Motor neuron (in vitro differentiated cells): ENCODE results near the gene FRMD5. TPM values are rescaled to one million over a fixed set of nuclear protein-coding genes. Genes with fewer than 3 reads are reported as not detected.

Experiments
- ATAC-seq, 8 experiments: fragments of 200-7000 bp; cut with Tn5 transposase; replicated peaks in 6 of 8; 2 replicates each; pipeline ENCODE4 v1.8.0; 2021; ENCODE audit warnings: mild to moderate bottlenecking in 8 of 8, moderate library complexity in 8 of 8
- H3K27ac ChIP-seq, 2 donors: fragments of 250-450 bp; sonication (Bioruptor Pico); 2 replicates each; pipeline ENCODE4 v1.9.0; 2021; ENCODE audit warnings: antibody characterized with exemption in 2 of 2, mild to moderate bottlenecking in 2 of 2, moderate library complexity in 1 of 2
- H3K4me1 ChIP-seq, 2 donors: fragments of 250-450 bp; sonication (Bioruptor Pico); replicated peaks in 1 of 2; 2 replicates each; pipeline ENCODE4 v1.6.1; 2021; ENCODE audit warnings: antibody characterized with exemption in 2 of 2, mild to moderate bottlenecking in 2 of 2, moderate library complexity in 1 of 2
- H3K4me3 ChIP-seq, 5 donors: fragments of 250-450 bp; sonication (Bioruptor Pico); 2 replicates each; pipeline ENCODE4 v1.9.0; 2021; ENCODE audit warnings: antibody characterized with exemption in 5 of 5, mild to moderate bottlenecking in 5 of 5, moderate library complexity in 4 of 5
- WGBS, 10 experiments: fragments of 450-650 bp; shearing (Covaris generic); methylation state at CpG; one replicate each; pipeline ENCODE4 v1.0.0; 2022; 5-methylcytosine and 5-hydroxymethylcytosine counted together
- in situ Hi-C, 9 experiments: fragments of 400-800 bp; cut with MboI; loops; one replicate each; pipeline ENCODE4 v1.15.0; 2021; ENCODE audit warnings: low sequenced_read_pairs in 9 of 9, low pct_unique_long_range_greater_than_20kb in 2 of 9; ENCODE audit not compliant: unreplicated experiment in 9 of 9
- total RNA-seq, 8 experiments: library from RNA; unstranded; fragments of 300-600 nt; gene quantifications; 2 replicates each; pipeline versions ENCODE4 v1.2.3 to v1.2.4, GENCODE V29; 2022

Gene FRMD5
- total RNA-seq, 8 experiments from 2014 or later = 0.31 to 22.5 (median 16.1) TPM

GRCh38 chr15:44157679-44158078 is 37.4 kb downstream of the FRMD5 start:
- WGBS, 10 experiments = 8 to 100% (median 86%) methylated on average over 1 of the region's 1 CpG; no CpG with 5 or more reads in 3 of the 10 experiments
- H3K4me3 ChIP-seq = no peak overlapping the region
- peak in 2 of 8 experiments; percentile 46 to 58 for ATAC-seq
- in situ Hi-C loops = no loop called here
- no peaks in the 10 kb centered on the region for H3K4me1 ChIP-seq
- H3K27ac ChIP-seq = no peak overlapping the region

DNA sequence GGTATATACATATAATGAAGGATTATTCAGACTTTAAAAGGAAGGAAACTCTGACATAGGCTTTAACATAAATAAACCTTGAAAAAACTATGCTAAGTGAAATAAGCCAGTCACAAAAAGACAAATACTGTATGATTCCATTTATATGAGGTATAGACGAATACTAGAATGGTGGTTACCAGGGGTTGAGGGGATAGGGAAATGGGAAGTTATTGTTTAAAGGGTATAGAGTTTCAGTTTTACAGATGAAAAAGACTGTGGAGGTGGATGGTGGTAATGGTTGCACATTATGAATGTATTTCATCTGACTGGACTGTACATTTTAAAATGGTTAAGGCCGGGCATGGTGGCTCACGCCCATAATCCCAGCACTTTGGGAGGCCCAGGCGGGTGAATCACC is 41.7 kb downstream of the FRMD5 start:
- 0 to 100% (median 86%) methylated on average over 1 to 4 of the region's 4 CpGs; no CpG with 5 or more reads in 1 of the 10 experiments for WGBS, 10 experiments
- ATAC-seq = no peak
- Histone ChIP-seq H3K27ac (no peak overlapping the region), H3K4me3 (no peak overlapping the region), H3K4me1 (no peaks in the 10 kb centered on the region)
- in situ Hi-C loops = no loop called here

GRCh38 chr15:44149224-44149623 is 45.8 kb downstream of the FRMD5 start:
- Histone ChIP-seq H3K4me3 (no peak overlapping the region), H3K27ac (no peak overlapping the region), H3K4me1 (no peaks in the 10 kb centered on the region)
- WGBS, 10 experiments = 85 to 100% (median 100%) methylated on average over 1 of the region's 1 CpG; no CpG with 5 or more reads in 1 of the 10 experiments
- no peak for ATAC-seq
- in situ Hi-C loops = no loop called here

DNA sequence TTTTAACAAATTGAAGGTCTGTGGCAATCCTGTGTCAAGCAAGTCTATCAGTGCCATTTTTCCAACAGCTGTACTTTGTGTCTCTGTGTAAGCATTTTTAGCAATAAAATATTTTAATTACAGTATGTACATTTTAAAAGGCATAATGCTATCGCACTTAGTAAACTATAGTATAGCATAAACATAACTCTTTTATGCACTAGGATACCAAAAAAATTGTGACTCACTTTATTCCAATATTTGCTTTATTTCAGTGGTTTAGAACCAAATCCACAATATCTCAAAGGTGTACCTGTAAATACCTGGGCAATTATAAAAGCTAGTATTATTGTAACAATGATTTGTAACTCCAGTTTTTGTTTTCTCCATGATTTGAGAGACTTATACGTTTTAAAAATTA is 46.5 kb downstream of the FRMD5 start:
- H3K27ac ChIP-seq = no peak overlapping the region
- WGBS, 10 experiments = 15 to 91% (median 64%) methylated on average over 1 to 2 of the region's 2 CpGs; no CpG with 5 or more reads in 1 of the 10 experiments

DNA sequence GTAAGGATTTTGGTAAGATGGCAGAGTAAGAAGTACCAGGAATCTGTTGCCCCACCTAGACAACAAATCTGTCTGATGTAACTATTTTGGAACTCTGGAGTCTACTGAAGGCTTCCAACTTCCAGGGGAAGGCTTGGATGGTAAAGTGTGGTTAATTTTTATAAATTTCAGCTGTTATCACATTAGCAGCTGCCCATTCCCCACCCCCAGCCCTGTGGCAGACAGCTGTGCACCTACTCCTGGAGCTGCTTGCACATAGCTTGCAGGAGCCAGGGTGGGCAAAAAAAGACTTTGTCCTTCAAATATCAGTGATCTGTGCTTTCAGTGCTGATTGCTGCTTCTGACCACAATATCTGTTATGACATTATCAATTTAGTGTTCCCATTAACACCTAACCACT is 47.4 kb downstream of the FRMD5 start:
- no peak for ATAC-seq
- Histone ChIP-seq H3K4me3 (no peak overlapping the region), H3K4me1 (no peaks in the 10 kb centered on the region), H3K27ac (no peak overlapping the region)
- in situ Hi-C loops = no loop called here

More for the DNA sequence above, 46.5 kb downstream of the FRMD5 start:
- H3K4me3 ChIP-seq = no peak overlapping the region
- in situ Hi-C loops = no loop called here
- ATAC-seq = peak in 1 of 8 experiments; percentile 36
- no peaks in the 10 kb centered on the region for H3K4me1 ChIP-seq

GRCh38 chr15:44145495-44145894 is 49.6 kb downstream of the FRMD5 start:
- no peak for ATAC-seq
- H3K4me1 ChIP-seq = peaks cover 0 to 2% of the 10 kb centered on the region in 2 donors
- H3K4me3 ChIP-seq = no peak overlapping the region
- in situ Hi-C loops = no loop called here
- 0 to 95% (median 74%) methylated on average over 2 to 3 of the region's 3 CpGs for WGBS, 10 experiments
- no peak overlapping the region for H3K27ac ChIP-seq

GRCh38 chr15:44144992-44145391 is 50.1 kb downstream of the FRMD5 start:
- peaks cover 0 to 2% of the 10 kb centered on the region in 2 donors for H3K4me1 ChIP-seq
- in situ Hi-C loops = no loop called here
- H3K27ac ChIP-seq = no peak overlapping the region
- no peak overlapping the region for H3K4me3 ChIP-seq
- ATAC-seq = no peak

DNA sequence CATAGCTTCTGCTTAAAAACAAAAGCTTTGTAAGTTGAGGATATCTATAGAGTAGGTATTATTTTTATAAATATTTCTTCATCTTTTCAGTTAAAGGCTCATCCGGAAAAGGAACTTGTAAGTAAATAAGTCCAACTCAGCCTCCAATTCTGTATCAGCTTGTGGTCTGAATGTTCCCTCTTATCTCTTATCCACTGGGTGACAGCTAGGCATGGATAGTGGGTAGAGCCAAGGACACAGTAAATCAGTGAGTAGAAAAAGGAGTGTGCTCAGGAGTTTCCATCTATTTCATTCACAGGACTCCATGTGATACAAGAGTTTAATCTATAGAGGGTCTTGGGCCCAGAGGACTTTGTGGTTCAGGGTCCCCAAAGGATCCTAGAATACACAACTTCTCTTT is 50.9 kb downstream of the FRMD5 start:
- H3K4me1 ChIP-seq = peaks cover 0 to 2% of the 10 kb centered on the region in 2 donors
- no peak overlapping the region for H3K4me3 ChIP-seq
- WGBS, 10 experiments = 88 to 100% (median 100%) methylated on average over 1 of the region's 1 CpG; no CpG with 5 or more reads in 4 of the 10 experiments
- no peak for ATAC-seq
- no peak overlapping the region for H3K27ac ChIP-seq
- in situ Hi-C loops = no loop called here

DNA sequence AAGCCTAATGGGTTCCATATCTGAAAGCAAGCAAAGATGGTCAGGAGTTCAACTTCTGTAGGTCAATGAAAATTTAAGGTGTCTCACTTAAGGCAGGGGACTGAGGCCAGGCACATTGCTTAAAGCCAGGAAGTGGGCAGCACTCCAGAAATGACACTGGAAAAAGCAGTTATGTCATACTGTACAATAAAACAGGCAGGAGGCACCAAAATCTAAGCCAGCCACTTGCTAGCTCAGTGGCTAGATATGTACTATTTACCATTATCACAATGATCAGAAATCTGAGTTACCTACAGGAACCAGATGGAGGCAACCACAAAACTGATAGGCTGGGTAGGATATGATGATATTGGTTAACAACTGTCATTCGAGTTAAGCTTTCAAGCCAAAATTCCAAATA is 57.3 kb downstream of the FRMD5 start:
- WGBS, 10 experiments = 33 to 100% (median 77%) methylated on average over 1 of the region's 1 CpG; no CpG with 5 or more reads in 3 of the 10 experiments
- H3K4me1 ChIP-seq = peaks cover 0 to 2% of the 10 kb centered on the region in 2 donors
- H3K27ac ChIP-seq = no peak overlapping the region
- no peak for ATAC-seq
- in situ Hi-C loops = no loop called here
- no peak overlapping the region for H3K4me3 ChIP-seq

DNA sequence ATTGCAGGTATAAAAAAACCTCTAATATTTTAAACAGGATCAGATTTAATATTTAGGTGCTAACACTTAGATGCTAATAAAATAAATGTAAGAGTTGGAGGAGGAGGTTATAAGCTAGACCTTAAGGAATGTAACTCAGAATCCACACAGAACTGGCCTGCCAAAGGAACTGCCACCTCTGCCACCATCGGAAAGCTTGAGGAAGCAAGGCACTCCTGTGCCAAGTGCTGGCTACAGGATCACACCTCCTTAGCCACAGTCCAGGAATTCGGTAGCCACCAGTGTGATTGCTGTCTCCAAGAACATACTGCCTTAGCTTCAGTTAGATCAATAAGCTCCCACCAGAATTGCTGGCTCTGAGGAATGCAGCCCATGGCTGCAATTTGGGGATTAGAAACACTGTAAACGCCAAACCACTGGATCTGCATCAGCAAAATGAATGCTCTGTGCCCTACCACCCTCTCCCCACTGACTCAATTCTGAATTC is 58.0 kb downstream of the FRMD5 start:
- in situ Hi-C loops = no loop called here
- Histone ChIP-seq H3K27ac (no peak overlapping the region), H3K4me3 (no peak overlapping the region), H3K4me1 (peaks cover 0 to 2% of the 10 kb centered on the region in 2 donors)
- no peak for ATAC-seq
- 20 to 100% (median 83%) methylated on average over 1 of the region's 3 CpGs; no CpG with 5 or more reads in 3 of the 10 experiments for whole genome bisulfite sequencing, 10 experiments

GRCh38 chr15:44132057-44132456 is 63.0 kb downstream of the FRMD5 start:
- in situ Hi-C loops = no loop called here
- Histone ChIP-seq H3K4me3 (no peak overlapping the region), H3K27ac (no peak overlapping the region), H3K4me1 (no peaks in the 10 kb centered on the region)
- 80 to 100% (median 96%) methylated on average over 1 to 10 of the region's 10 CpGs; no CpG with 5 or more reads in 3 of the 10 experiments for WGBS, 10 experiments
- no peak for ATAC-seq

DNA sequence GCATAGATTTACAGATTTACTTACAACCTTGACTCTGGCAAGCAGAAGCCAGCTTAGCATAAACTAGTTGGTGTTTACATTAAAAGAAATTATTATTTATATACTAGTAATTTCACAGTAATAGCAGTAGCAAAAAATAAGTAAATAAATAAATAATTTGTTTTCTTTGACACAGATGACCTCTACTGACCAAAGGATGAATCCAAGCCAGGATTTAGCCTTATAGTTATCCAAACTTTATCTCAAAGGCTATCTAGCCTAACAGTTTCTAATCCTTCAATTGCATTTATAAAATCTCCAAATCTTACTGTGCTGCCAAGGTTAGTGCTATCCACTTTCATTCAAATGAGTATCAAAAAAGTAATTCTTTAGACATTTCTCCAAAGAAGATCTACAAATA is 64.3 kb downstream of the FRMD5 start:
- no peaks in the 10 kb centered on the region for H3K4me1 ChIP-seq
- in situ Hi-C loops = no loop called here
- no peak overlapping the region for H3K27ac ChIP-seq
- no peak overlapping the region for H3K4me3 ChIP-seq
- ATAC-seq = no peak

- ATAC-seq = no peak
- WGBS, 10 experiments = 30 to 100% (median 94%) methylated on average over 1 to 4 of the region's 5 CpGs; no CpG with 5 or more reads in 4 of the 10 experiments
- in situ Hi-C loops = no loop called here
- H3K4me1 ChIP-seq = no peaks in the 10 kb centered on the region
- no peak overlapping the region for H3K27ac ChIP-seq
- no peak overlapping the region for H3K4me3 ChIP-seq
These were observed 65.2 kb downstream of the FRMD5 start for GRCh38 chr15:44129911-44130310.

- Histone ChIP-seq H3K4me3 (no peak overlapping the region), H3K4me1 (no peaks in the 10 kb centered on the region), H3K27ac (no peak overlapping the region)
- no peak for ATAC-seq
- in situ Hi-C loops = no loop called here
These were observed 66.6 kb downstream of the FRMD5 start for GRCh38 chr15:44128443-44128842.
